ENCODE data around the gene FAM240B. TPM values are rescaled to one million over a fixed set of nuclear protein-coding genes. Genes with fewer than 3 reads are reported as not detected.

The FAM240B gene
- total and polyA plus RNA-seq, 9 of the 15 experiments (the other 6 are each of a cell fraction or from before 2014, with no cell fraction given) = not detected

DNA sequence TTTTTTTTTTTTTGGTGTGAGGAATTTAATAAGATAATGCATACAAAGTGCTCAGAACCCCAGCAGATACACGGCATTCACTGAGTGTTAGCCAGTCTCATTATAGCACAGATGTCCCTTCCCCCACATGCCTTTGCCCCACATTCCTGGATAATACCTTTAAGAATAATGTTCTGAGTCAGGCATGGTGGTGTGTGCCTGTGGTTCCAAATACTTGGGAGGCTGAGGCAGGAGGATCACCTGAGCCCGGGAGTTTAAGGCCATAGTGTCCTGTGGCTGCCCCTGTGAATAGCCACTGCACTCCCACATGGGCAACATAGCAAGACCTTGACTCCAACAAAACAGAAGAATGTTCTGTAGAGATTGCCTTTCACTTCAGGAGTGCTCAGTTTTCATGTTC lies 75.3 kb downstream of the FAM240B start (continued):
- TF ChIP-seq ZMIZ1 (IDR thresholded peaks at IDR 0.05; ENCODE audit: low read depth in 2 of 2, low read length in 2 of 2) (no peak), SRF (CRISPR knock-in tag; IDR thresholded peaks at IDR 0.05) (no peak)

Small RNAs within 50 kb of the gene (small RNA-seq; reads per million reads assigned to genes)
- gene RNU6-765P = not detected

Other genes starting within 250 kb of the FAM240B start
- gene ANKRD18A, start 99.5 kb downstream of the FAM240B start, total RNA-seq (2014; rRNA removed) = not detected in 2 replicates
- gene ANKRD18A, start 99.5 kb downstream of the FAM240B start, total RNA-seq (2014; rRNA removed; fragmentation: Illumina TruSeq; extraction: Trizol) = not detected in 2 replicates
- not detected in 2 replicates for gene ANKRD18A, start 99.5 kb downstream of the FAM240B start, total RNA-seq (2015; rRNA removed; fragmentation: Illumina TruSeq; extraction: Trizol)
- gene ANKRD18A, start 99.5 kb downstream of the FAM240B start, total RNA-seq (2021) = 0.76 and 1.9 TPM in 2 replicates
- not detected in 2 replicates for gene ANKRD18A, start 99.5 kb downstream of the FAM240B start, polyA plus RNA-seq (2011; rRNA removed)
- gene ANKRD18A, start 99.5 kb downstream of the FAM240B start, polyA plus RNA-seq (2014; fragmentation: Illumina TruSeq; extraction: Trizol) = not detected in 2 replicates
- not detected for gene ANKRD18A, start 99.5 kb downstream of the FAM240B start, polyA plus RNA-seq (2014; fragmentation: Nextera tagmentation; extraction: Ambion mirVana)
- not detected in 2 replicates for gene ANKRD18A, start 99.5 kb downstream of the FAM240B start, polyA plus RNA-seq (2014; rRNA removed)

Data from K562 (cell line).